ENCODE data around the gene BICDL1.

GRCh38 chr12:120056739-120057138, 67.7 kb downstream of the BICDL1 start:
- TF ChIP-seq EZH2 (IDR thresholded peaks at IDR 0.05; ENCODE audit: insufficient read depth, poor library complexity, severe bottlenecking) (no peak), EZH2phosphoT487 (IDR thresholded peaks at IDR 0.05; ENCODE audit: insufficient read depth, low read depth) (no peak)

Measured in GM23248 (cell line).